ELR (cell line): Measurements from ENCODE around the gene ABHD17A.
A peak's percentile ranks its signal among the peaks of the same experiment; 100 is the strongest.

Experiments used
- DNase-seq: peaks from one replicate; pipeline ENCODE4 v3.0.0-alpha.2; 2015; ENCODE audit warnings: low read depth

ABHD17A gene

DNA sequence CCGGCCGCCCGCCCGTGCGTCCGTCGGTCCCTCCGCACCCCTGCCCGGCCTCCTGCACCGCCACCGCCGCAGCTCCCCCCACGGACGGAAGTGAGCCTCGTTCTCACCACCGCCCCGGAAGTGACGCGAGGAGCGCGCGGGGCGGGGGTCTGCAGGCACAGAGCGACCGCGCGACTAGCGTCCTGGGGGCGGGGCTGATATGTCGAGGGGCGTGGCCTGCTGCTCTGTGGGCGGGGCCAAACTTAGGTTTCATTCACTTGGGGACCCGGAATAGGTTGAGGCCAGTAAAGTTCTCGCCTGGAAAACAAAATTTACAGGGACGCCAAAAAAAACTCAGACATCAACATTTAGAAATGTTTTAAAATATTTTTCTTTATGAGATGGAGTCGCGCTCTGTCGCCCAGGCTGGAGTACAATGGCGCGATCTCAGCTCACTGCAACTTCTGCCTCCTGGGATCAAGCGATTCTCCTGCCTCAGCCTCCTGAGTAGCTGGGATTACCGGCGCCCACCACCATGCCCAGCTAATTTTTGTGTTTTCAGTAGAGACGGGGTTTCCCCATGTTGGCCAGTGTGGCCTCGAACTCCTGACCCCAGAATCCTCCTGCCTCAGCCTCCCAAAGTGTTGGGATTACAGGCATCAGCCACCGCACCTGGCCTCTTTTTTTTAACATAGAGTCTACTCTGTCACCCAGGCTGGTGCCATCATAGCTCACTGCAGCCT, at the start of gene ABHD17A:
TSS of gene ABHD17A (minus strand) at position 99 of the 722 bp plus-strand sequence. CDS start 3,930 bp downstream, outside the sequence.
- peak; percentile 93 for DNase-seq

GRCh38 chr19:1933942-1934341, 48.6 kb upstream of the ABHD17A start:
- no peak for DNase-seq

DNA sequence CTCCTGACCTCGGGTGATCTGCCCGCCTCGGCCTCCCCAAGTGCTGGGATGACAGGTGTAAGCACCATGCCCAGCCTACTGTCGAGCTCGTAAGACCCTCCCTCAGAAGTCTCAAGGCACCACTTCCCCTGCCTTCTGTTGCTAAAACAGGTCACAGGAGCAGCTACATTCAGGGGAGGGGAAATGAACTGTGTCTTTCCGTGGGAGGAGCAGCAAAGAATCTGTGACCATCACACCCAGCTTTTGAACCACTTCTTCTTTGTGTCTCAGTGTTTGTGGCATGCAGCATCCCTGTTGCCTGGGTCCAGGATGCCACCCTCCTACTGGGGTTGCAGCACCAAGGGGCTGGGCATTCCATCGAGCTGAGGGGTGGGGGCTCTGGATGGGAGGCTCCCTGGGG, 47.9 kb upstream of the ABHD17A start:
- DNase-seq = no peak

DNA sequence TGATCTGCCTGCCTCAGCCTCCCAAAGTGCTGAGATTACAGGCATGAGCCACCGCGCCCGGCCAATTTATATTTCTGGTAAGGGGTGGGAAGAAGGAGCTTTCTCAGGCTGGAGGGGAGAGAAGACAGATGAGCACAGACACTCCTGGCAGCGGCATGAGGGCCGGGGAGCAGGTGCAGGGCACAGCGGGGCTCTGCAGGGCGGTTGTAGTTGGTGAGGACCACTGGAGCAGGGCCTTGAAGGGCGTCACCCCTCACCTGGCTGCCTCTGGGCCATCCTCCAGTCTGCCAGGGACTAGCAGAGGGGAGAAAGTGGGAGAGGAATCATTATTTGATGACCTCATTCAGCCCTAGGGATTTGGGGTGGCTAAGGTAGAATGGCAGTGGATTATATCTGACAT, 47.1 kb upstream of the ABHD17A start:
- DNase-seq = no peak

- no peak for DNase-seq
Measured at GRCh38 chr19:1931445-1931844, 46.1 kb upstream of the ABHD17A start.

GRCh38 chr19:1929021-1929742, 43.9 kb upstream of the ABHD17A start:
- peak; percentile 85 for DNase-seq

- DNase-seq = no peak
Measured at GRCh38 chr19:1925544-1925943, 40.2 kb upstream of the ABHD17A start.

- DNase-seq = no peak
Measured at GRCh38 chr19:1924320-1924961, 39.1 kb upstream of the ABHD17A start.

DNA sequence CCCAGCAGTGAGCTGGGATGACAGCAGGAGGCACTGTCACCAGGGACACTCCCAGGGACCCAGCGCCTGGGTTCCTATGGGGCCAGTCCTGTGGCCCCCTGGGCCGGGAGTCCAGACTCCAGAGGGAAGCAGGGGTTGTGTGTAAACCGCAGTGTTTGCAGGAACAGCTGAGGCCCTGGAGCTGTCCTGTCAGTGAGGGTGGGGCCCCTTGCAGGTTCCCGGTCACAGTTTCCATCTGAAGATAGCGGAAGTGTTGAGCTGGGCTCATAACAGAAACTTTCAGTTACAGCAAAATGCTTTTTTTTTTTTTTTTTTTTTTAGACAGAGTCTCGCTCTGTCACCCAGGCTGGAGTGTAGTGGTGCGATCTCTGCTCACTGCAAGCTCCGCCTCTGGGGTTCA, 38.0 kb upstream of the ABHD17A start:
- no peak for DNase-seq

DNA sequence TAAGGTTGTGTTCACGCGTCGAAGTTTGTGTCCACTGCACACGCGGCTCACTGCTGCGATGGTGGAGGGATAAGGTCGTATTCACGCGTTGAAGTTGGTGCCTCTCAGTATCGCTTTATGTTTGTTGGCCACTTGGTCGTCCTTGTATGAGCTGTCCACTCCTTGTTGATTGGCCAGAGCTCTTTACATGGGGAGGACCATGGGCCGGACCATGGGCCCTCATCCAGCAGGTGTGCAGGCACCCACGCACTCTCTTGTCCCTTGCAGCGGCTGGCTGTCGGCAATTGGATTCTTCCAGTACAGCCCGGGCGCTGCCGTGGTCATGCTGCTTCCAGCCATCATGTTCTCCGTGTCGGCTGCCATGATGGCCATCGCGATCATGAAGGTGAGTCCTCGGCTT, 37.5 kb upstream of the ABHD17A start:
- DNase-seq = no peak

DNA sequence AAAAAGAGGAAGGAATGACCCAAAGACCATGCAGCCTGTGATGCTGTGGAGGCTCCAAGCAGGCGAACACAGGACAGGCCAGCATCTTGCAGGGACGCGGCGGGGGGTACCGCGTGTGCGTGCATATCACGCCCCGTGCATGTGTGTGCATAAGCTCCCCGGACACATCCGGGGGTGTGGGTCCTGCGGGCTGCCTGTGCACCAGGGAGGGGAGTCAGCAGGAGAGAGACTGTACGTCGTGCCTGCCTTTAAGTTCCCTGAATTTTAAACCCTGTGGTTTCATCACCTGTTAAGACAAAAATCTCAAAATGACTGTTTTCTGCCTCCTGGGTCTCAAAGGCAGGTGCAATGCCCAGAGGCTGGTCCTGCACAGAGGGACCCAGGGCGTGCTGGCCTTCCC, 36.5 kb upstream of the ABHD17A start:
- no peak for DNase-seq

DNA sequence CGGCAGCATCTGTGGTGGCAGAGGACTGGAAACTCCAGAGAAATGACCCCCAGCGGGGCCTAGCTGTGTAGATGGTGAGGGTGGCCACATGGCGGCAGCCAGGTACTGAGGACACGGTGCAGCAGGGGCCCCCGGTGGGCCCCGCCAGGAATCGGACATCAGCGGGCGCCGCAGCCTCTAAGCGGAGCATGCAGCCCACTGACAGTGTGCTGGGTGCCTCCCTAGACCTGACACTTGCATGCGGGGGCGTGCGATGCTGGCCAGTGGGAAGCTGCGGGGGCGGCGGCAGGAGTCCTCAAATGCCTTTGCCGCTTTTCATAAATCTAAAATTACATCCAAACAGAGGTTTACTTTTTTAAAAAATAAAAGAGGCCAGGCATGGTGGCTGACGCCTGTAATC, 36.0 kb upstream of the ABHD17A start:
- DNase-seq = no peak

GRCh38 chr19:1920644-1921043, 35.3 kb upstream of the ABHD17A start:
- no peak for DNase-seq

DNA sequence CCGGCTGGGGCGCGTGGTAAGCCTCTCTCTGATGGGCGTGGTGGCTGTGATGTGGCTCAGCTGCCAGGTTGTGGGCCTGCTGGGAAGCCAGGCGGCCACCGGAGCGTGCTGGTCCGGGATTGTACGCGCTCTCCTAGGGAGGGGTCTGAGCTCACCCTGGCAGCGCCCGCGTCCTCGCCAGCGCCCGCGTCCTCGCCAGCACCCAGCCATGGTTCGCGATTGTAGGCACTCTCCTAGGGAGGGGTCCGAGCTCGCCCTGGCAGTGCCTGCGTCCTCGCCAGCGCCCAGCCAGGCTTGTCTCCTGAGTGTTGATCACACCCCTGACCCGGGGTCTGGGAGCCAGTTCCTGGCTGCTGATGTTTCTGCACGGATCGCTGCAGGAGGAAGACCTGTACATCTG, 33.7 kb upstream of the ABHD17A start:
- no peak for DNase-seq

DNA sequence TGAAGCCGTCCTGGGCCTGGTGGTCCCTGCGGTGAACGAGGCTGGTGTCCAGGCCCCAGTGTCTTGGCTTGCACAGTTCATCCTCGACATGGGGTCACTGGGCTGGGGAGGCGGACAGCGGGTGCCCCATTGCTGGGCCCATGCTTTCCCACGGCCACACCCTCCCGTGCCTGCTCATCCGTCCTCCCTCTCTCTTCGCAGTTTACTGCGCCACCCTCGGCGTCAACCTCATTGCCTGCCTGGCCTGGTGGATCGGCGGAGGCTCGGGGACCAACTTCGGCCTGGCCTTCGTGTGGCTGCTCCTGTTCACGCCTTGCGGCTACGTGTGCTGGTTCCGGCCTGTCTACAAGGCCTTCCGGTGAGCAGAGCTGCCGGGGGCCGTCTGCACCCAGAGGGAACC, 32.6 kb upstream of the ABHD17A start:
- no peak for DNase-seq

DNA sequence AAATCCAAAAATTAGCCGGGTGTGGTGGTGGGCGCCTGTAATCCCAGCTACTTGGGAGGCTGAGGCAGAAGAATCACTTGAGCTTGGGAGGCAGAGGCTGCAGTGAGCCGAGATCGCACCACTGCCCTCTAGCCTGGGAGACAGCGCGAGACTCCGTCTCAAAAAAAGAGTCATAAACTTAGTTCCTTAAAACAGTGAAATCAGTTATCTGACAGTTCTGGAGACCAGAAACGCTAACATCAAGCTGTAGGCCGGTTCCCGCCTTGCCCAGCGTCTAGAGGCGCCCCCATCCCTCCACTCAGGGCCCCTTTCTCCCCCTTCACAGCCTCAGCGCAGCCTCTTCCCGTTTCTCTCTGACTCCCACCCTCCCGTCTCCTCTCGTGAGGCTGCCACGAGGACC, 31.9 kb upstream of the ABHD17A start:
- no peak for DNase-seq

DNA sequence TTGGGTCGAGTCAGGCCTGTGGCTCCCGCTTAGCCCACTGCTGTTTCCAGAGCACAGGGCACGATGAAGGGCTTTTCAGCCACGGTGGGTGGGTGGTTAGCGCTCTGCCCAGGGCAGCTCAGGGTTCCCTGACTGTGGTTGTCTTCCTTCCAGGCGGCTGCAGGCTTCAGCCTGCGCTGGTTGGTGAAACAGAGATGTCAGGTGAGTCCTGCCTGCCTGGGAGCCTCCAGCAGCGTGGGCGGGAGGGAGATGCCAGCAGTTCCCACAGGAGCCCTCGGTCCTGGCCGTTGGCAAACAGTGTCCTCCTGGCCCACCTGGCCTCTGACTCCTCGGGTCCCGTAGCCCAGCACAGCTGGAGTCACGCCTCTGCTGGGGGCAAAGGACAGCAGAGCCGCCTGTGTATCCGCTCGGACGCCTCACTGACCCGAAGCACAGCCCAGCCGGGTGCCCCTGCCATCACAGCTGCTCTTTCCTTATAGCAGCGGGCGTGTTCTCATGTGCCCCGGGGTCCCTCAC, 29.6 kb upstream of the ABHD17A start:
- no peak for DNase-seq

DNA sequence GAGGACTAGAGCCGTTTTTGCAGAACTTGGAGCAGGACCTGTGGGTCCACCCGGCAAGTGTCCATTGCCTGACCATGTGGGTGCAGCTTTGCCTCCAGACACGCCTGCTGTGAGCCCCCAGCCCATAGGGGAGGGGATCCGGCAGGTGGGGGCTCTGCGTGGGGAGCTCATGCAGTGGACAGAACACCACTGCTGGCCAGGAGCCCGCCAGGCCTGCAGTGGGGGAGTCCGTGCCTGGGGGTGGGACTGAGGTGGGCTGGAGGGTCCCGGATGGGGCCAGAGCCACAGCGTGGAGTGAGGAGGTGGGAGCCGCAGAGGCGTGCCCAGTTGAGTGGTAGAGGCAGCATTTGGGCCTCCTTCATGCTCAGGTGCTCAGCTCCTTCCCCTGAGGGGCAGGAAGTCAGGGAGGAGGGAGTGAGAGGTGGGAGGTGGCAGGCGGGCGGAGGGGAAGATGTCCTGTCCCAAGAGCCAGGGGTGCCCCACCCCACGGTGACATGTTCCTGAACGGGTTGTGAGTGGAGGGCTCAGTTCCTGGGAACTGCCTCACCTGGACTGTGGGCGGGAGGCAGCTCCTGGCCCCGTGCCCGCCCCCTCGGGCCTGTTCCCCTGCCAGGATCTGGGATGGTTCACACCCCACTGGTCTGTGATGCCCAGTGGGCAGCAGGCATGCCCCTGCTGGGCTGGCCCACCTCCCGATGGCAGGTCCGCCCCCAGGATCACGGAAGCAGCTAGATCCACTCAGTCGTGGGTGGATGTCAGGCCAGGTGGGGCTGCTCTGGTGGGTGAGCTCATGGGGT, 28.7 kb upstream of the ABHD17A start:
- DNase-seq = no peak

DNA sequence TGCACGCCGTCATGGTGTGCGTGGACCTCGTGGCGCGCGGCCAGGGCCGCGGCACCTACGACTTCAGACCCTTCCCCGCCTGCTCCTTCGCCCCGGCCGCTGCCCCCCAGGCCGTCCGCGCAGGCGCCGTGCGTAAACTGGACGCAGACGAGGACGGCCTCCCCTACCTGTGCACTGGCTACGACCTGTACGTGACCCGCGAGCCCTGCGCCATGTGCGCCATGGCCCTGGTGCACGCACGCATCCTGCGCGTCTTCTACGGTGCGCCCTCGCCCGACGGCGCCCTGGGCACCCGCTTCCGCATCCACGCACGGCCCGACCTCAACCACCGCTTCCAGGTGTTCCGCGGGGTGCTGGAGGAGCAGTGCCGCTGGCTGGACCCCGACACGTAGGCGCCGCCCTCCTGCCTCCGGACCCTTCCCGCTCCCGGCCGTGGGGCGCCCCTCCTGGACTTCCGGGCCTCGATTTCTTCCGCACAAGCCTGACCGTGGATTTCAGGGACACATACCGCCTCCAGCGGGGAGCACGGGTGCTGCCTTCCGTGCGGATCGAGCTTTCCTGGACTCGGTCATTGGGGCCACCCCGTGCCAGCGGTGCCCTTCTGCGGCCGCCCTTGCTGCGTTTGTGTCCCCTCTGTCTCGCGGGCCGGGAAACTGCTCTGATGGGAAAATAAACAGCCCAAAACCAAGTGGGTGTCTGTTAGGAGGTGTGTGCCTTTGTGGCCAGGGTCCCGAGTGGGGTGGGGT, 27.6 kb upstream of the ABHD17A start:
- DNase-seq = no peak

GRCh38 chr19:1911995-1912394, 26.7 kb upstream of the ABHD17A start:
- DNase-seq = no peak

GRCh38 chr19:1911098-1911497, 25.8 kb upstream of the ABHD17A start:
- no peak for DNase-seq
